ENCODE results near the gene TSPO2. TPM values are rescaled to one million over a fixed set of nuclear protein-coding genes. Genes with fewer than 3 reads are reported as not detected.

TSPO2 gene
- total and polyA plus RNA-seq, 9 of the 15 experiments (the other 6 are each of a cell fraction or from before 2014, with no cell fraction given): not detected

DNA sequence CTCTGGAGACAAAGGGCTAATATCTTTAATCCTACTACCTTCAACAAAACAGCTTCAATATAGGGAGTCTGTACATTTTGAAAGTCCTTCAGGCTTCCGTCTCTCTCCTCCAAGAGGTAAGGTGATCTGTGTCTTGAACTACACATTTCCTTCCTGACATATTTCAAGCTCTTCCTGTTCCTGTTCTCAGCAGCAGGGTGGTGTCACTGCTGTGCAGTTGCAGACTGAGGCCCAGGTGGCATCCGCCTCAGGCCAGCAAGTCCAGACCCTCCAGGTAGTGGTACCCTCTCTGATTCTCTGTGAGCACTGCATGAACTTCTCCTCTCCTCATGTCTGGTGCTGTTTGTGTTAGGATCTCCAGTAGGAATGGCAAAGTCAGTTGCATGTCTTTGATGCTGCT is 38.4 kb downstream of the TSPO2 start:
- FAIRE-seq: no peak
- POLR2A ChIA-PET: no interaction called here

DNA sequence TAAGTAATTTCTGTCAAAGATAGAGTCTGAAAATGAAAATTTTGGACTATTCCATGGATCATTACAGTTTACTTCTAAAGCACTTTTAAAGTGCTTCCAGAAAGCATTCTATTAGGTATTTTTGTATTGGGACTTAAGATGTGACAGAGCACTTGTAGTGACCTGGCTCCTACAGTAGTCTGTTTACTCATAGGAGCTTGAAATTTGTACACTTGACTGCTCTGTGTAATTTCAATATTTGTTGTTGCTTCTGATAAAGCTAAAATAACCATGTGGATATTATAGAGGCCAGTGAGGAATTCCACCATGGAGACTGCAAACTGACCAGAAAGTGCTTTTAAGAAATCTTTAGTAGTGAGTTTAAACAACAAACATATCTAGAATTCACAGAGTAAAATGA is 40.8 kb downstream of the TSPO2 start:
- peaks cover 15% of the 10 kb centered on the region for H3K79me2 ChIP-seq (ENCODE audit: control insufficient read depth, insufficient read depth, low read length)
- H2AFZ ChIP-seq (ENCODE audit: low read depth, low read length): no peak overlapping the region
- no peak overlapping the region for H3K4me2 ChIP-seq (ENCODE audit: insufficient read depth, low read length)
- no peaks in the 10 kb centered on the region for H3K27me3 ChIP-seq (ENCODE audit: control insufficient read depth in 2 of 2, insufficient read depth in 2 of 2, low read length in 2 of 2)
- peaks cover 85% of the 10 kb centered on the region for H3K36me3 ChIP-seq (ENCODE audit: control insufficient read depth, insufficient read depth, low read length)
- ChIA-PET POLR2A (interaction anchor here (1.6 kb wide), 1 partner anchor 8 kb away, joined by 6 read pairs; no protein-coding TSS in a partner anchor), CTCF (ENCODE audit: low intra/inter-chr PET ratio) (interaction anchor here (0.6 kb wide), 1 partner anchor 1187 kb away, joined by 3 read pairs; no protein-coding TSS in a partner anchor)
- BruUV-seq (replicated peaks): no TSS peak
- no peaks in the 10 kb centered on the region for H3K9me1 ChIP-seq (ENCODE audit: control insufficient read depth, insufficient read depth, low read length)
- no peak overlapping the region for H3K27ac ChIP-seq (ENCODE audit: extremely low read depth, low read depth, low read length)
- no peak overlapping the region for H3K9ac ChIP-seq (ENCODE audit: insufficient read depth in 1 of 2, low read depth in 2 of 2, low read length in 2 of 2)
- H3K4me1 ChIP-seq (replicated peaks in 1 of 2; ENCODE audit: control insufficient read depth in 2 of 2, insufficient read depth in 2 of 2, low read length in 2 of 2): no peaks in the 10 kb centered on the region
- no peaks in the 10 kb centered on the region for H3K9me3 ChIP-seq (replicated peaks; ENCODE audit: control insufficient read depth, insufficient read depth, low read depth, low read length)
- no peak overlapping the region for H3K4me3 ChIP-seq
- in situ Hi-C loops (cut with MboI) (no loop called here), intact Hi-C loops (cut with micrococcal nuclease) (no loop called here)
- H4K20me1 ChIP-seq (replicated peaks; ENCODE audit: control insufficient read depth, insufficient read depth, low read length): no peaks in the 10 kb centered on the region
- no peak for ATAC-seq
- no peak for FAIRE-seq
- DNase-seq (ENCODE audit: extremely low read depth in 1 of 4, low spot score in 3 of 4): no peak
- TF ChIP-seq JUN (IDR thresholded peaks at IDR 0.05; ENCODE audit: borderline replicate concordance, low read depth, low read length): no peak
- TF ChIP-seq JUN (CRISPR knock-in tag; IDR thresholded peaks at IDR 0.05; ENCODE audit: borderline replicate concordance): no peak
- TF ChIP-seq, protein P1, sequence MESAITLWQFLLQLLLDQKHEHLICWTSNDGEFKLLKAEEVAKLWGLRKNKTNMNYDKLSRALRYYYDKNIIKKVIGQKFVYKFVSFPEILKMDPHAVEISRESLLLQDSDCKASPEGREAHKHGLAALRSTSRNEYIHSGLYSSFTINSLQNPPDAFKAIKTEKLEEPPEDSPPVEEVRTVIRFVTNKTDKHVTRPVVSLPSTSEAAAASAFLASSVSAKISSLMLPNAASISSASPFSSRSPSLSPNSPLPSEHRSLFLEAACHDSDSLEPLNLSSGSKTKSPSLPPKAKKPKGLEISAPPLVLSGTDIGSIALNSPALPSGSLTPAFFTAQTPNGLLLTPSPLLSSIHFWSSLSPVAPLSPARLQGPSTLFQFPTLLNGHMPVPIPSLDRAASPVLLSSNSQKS (CRISPR knock-in tag; IDR thresholded peaks at IDR 0.05): no peak
- no peak for TF ChIP-seq CSDE1 (IDR thresholded peaks at IDR 0.05)
- no peak for TF ChIP-seq ESRRA (IDR thresholded peaks at IDR 0.05; ENCODE audit: borderline replicate concordance, low read depth)
- TF ChIP-seq TAL1 (IDR thresholded peaks at IDR 0.05): no peak
- no peak for TF ChIP-seq RB1 (IDR thresholded peaks at IDR 0.05; ENCODE audit: low read depth)
- no peak for TF ChIP-seq POLR3A (IDR thresholded peaks at IDR 0.05; ENCODE audit: borderline replicate concordance, extremely low read depth, insufficient read depth, insufficient read length)
- TF ChIP-seq PRPF4 (IDR thresholded peaks at IDR 0.05; ENCODE audit: insufficient read depth, low read depth, low read length, poor library complexity, severe bottlenecking): no peak
- no peak for TF ChIP-seq OTX1 (CRISPR knock-in tag; IDR thresholded peaks at IDR 0.05)
- TF ChIP-seq, protein P2, sequence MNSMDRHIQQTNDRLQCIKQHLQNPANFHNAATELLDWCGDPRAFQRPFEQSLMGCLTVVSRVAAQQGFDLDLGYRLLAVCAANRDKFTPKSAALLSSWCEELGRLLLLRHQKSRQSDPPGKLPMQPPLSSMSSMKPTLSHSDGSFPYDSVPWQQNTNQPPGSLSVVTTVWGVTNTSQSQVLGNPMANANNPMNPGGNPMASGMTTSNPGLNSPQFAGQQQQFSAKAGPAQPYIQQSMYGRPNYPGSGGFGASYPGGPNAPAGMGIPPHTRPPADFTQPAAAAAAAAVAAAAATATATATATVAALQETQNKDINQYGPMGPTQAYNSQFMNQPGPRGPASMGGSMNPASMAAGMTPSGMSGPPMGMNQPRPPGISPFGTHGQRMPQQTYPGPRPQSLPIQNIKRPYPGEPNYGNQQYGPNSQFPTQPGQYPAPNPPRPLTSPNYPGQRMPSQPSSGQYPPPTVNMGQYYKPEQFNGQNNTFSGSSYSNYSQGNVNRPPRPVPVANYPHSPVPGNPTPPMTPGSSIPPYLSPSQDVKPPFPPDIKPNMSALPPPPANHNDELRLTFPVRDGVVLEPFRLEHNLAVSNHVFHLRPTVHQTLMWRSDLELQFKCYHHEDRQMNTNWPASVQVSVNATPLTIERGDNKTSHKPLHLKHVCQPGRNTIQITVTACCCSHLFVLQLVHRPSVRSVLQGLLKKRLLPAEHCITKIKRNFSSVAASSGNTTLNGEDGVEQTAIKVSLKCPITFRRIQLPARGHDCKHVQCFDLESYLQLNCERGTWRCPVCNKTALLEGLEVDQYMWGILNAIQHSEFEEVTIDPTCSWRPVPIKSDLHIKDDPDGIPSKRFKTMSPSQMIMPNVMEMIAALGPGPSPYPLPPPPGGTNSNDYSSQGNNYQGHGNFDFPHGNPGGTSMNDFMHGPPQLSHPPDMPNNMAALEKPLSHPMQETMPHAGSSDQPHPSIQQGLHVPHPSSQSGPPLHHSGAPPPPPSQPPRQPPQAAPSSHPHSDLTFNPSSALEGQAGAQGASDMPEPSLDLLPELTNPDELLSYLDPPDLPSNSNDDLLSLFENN (IDR thresholded peaks at IDR 0.05; ENCODE audit: low read depth in 2 of 2, low read length in 2 of 2): no peak
- no peak for TF ChIP-seq RAD51 (IDR thresholded peaks at IDR 0.05; ENCODE audit: borderline replicate concordance, low read depth)

More for the DNA sequence above, 38.4 kb downstream of the TSPO2 start:
- BruUV-seq (replicated peaks): no TSS peak
- Histone ChIP-seq H3K27me3 (ENCODE audit: control insufficient read depth in 2 of 2, insufficient read depth in 2 of 2, low read length in 2 of 2) (no peaks in the 10 kb centered on the region), H3K4me2 (ENCODE audit: insufficient read depth, low read length) (no peak overlapping the region), H3K9me3 (replicated peaks; ENCODE audit: control insufficient read depth, insufficient read depth, low read depth, low read length) (no peaks in the 10 kb centered on the region), H4K20me1 (replicated peaks; ENCODE audit: control insufficient read depth, insufficient read depth, low read length) (no peaks in the 10 kb centered on the region), H2AFZ (ENCODE audit: low read depth, low read length) (no peak overlapping the region), H3K4me1 (replicated peaks in 1 of 2; ENCODE audit: control insufficient read depth in 2 of 2, insufficient read depth in 2 of 2, low read length in 2 of 2) (peaks cover 0 to 5% of the 10 kb centered on the region in 2 experiments; a peak in 3 of 5 replicates), H3K27ac (ENCODE audit: extremely low read depth, low read depth, low read length) (no peak overlapping the region), H3K79me2 (ENCODE audit: control insufficient read depth, insufficient read depth, low read length) (peaks cover 39% of the 10 kb centered on the region), H3K4me3 (no peak overlapping the region), H3K9me1 (ENCODE audit: control insufficient read depth, insufficient read depth, low read length) (no peaks in the 10 kb centered on the region), H3K9ac (ENCODE audit: insufficient read depth in 1 of 2, low read depth in 2 of 2, low read length in 2 of 2) (no peak overlapping the region), H3K36me3 (ENCODE audit: control insufficient read depth, insufficient read depth, low read length) (peaks cover 65% of the 10 kb centered on the region)
- ATAC-seq (no peak), DNase-seq (ENCODE audit: extremely low read depth in 1 of 4, low spot score in 3 of 4) (no peak)
- in situ Hi-C loops (cut with MboI): no loop called here
- no peak for TF ChIP-seq ZNF589 (CRISPR knock-in tag; IDR thresholded peaks at IDR 0.05; ENCODE audit: low read depth)
- TF ChIP-seq LCOR (CRISPR knock-in tag; IDR thresholded peaks at IDR 0.05): no peak
- no peak for TF ChIP-seq TCF7 (IDR thresholded peaks at IDR 0.05; ENCODE audit: borderline replicate concordance)
- intact Hi-C loops (cut with micrococcal nuclease): no loop called here
- 89% methylated on average over 2 of the region's 2 CpGs for WGBS (ENCODE audit: insufficient coverage, low coverage, missing lambda C conversion rate)
- CTCF ChIA-PET (ENCODE audit: low intra/inter-chr PET ratio): no interaction called here

Measured in K562 (cell line).